ENCODE measurements around the gene HEATR1.

Gene HEATR1

DNA sequence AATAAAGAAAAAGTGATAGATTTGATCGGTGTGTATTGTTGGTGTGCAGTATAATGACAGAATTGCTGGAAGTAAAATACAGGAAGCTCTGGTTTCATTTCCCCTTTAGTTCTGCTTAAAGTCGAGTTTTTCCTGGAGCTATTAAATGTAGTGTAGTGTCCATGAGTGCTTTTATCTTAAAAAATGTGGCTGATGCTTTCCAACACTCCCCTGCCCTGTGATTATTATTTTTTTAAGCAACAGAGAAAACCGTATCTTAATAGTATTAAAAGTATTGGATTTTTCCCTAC lies 79.5 kb downstream of the HEATR1 start:
- Histone ChIP-seq H3K4me2 (ENCODE audit: low read length) (peak overlapping the region; percentile 73), H3K4me1 (ENCODE audit: low read length) (no peaks in the 10 kb centered on the region), H3K79me2 (ENCODE audit: low read length) (no peaks in the 10 kb centered on the region), H2AFZ (ENCODE audit: low read depth, low read length) (peak overlapping the region; percentile 74; the same call in 1 of the 2 replicates), H3K27ac (ENCODE audit: low read length) (no peak overlapping the region), H3K36me3 (replicated peaks; ENCODE audit: low read depth, low read length) (no peaks in the 10 kb centered on the region), H3K9ac (ENCODE audit: low read length) (peak overlapping the region; percentile 53), H3K27me3 (ENCODE audit: low read depth, low read length) (peaks cover 43% of the 10 kb centered on the region), H3K9me3 (ENCODE audit: insufficient read depth, low read length) (no peaks in the 10 kb centered on the region), H3K4me3 (ENCODE audit: low read length) (peak overlapping the region; percentile 77), H4K20me1 (ENCODE audit: insufficient read depth, low read length) (no peaks in the 10 kb centered on the region)
- no peak for TF ChIP-seq EZH2phosphoT487 (IDR thresholded peaks at IDR 0.05; ENCODE audit: low read depth)
- TF ChIP-seq, protein P1, sequence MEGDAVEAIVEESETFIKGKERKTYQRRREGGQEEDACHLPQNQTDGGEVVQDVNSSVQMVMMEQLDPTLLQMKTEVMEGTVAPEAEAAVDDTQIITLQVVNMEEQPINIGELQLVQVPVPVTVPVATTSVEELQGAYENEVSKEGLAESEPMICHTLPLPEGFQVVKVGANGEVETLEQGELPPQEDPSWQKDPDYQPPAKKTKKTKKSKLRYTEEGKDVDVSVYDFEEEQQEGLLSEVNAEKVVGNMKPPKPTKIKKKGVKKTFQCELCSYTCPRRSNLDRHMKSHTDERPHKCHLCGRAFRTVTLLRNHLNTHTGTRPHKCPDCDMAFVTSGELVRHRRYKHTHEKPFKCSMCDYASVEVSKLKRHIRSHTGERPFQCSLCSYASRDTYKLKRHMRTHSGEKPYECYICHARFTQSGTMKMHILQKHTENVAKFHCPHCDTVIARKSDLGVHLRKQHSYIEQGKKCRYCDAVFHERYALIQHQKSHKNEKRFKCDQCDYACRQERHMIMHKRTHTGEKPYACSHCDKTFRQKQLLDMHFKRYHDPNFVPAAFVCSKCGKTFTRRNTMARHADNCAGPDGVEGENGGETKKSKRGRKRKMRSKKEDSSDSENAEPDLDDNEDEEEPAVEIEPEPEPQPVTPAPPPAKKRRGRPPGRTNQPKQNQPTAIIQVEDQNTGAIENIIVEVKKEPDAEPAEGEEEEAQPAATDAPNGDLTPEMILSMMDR (IDR thresholded peaks at IDR 0.05; ENCODE audit: low read depth, low read length): no peak

DNA sequence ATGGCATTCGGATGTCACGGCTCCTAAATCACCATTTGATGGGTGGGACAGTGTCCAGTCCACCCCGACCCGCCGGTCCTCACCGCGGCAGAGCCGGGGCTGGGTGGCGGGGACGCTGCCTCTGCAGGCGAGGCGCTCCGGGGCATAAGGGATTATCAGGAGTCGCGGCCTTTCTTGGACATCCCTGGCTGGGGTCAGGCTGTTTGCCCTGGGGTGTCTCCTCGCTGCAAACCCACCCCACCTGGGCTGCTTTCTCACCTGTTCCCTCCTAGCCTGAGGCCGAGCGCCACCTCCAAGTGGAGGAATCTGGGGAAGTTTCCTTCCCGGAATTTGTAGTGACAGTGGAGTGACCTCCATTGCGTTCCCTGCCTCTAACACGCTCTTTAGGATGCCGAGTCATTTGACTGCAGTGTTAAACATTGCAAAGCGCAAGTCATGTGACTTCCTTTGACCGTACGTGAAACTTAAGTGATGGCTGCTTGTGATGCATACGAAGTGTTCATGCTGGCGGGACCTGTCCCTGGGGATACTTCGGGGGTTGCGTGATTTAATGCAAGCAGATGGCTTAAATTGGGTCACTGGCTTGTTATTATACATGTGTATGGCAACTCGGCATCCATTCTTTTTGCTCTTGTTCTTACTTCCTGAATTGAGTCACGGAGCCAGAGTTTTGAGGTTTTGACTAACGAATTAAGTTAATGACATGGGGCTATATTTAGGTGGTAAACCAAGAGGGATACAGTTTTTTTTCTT lies 80.0 kb downstream of the HEATR1 start:
- H3K27me3 ChIP-seq (ENCODE audit: low read depth, low read length): peaks cover 47% of the 10 kb centered on the region
- H3K36me3 ChIP-seq (replicated peaks; ENCODE audit: low read depth, low read length): no peaks in the 10 kb centered on the region
- H4K20me1 ChIP-seq (ENCODE audit: insufficient read depth, low read length): no peaks in the 10 kb centered on the region
- H3K4me3 ChIP-seq (ENCODE audit: low read length): peak overlapping the region; percentile 77
- H2AFZ ChIP-seq (ENCODE audit: low read depth, low read length): peak overlapping the region; percentile 74
- H3K9me3 ChIP-seq (ENCODE audit: insufficient read depth, low read length): no peaks in the 10 kb centered on the region
- H3K27ac ChIP-seq (ENCODE audit: low read length): no peak overlapping the region
- H3K4me2 ChIP-seq (ENCODE audit: low read length): peak overlapping the region; percentile 73
- H3K9ac ChIP-seq (ENCODE audit: low read length): peak overlapping the region; percentile 53
- no peaks in the 10 kb centered on the region for H3K79me2 ChIP-seq (ENCODE audit: low read length)
- TF ChIP-seq, protein P1 (IDR thresholded peaks at IDR 0.05; ENCODE audit: low read depth, low read length): no peak
- TF ChIP-seq EZH2phosphoT487 (IDR thresholded peaks at IDR 0.05; ENCODE audit: low read depth): no peak
- no peaks in the 10 kb centered on the region for H3K4me1 ChIP-seq (ENCODE audit: low read length)

DNA sequence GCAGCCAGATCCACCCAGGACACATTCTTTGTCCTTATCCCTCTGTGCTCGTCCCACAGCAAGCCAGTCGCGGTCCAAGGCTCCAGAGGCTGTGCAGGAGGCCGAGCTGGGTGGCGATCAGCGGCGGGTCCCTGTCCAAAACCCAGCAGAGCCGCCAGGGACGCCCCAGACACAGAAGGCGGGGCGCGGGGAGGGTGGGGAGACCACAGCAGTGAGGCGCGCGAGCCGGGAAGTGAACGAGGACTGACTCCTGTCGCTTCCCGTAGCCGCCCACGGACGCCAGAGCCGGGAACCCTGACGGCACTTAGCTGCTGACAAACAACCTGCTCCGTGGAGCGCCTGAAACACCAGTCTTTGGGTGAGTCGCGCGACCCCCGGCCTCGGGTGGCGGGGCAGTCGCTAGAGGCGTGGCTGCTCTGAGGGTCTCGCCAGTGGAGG lies 80.6 kb downstream of the HEATR1 start, which contains the start of gene LGALS8:
Gene LGALS8, plus strand, starts transcription at position 279 of the 438 bp plus-strand sequence. CDS start 2,089 bp downstream, outside the sequence.
- Histone ChIP-seq H3K9ac (ENCODE audit: low read length) (peak within 1 kb of the TSS; percentile 53), H4K20me1 (ENCODE audit: insufficient read depth, low read length) (no peaks in the 10 kb centered on the region), H3K79me2 (ENCODE audit: low read length) (no peaks in the 10 kb centered on the region), H3K4me3 (ENCODE audit: low read length) (peak within 1 kb of the TSS; percentile 77), H3K4me1 (ENCODE audit: low read length) (no peaks in the 10 kb centered on the region), H3K9me3 (ENCODE audit: insufficient read depth, low read length) (no peaks in the 10 kb centered on the region), H2AFZ (ENCODE audit: low read depth, low read length) (peak within 1 kb of the TSS; percentile 85), H3K4me2 (ENCODE audit: low read length) (peak within 1 kb of the TSS; percentile 73), H3K27ac (ENCODE audit: low read length) (no peak within 1 kb of the TSS), H3K36me3 (replicated peaks; ENCODE audit: low read depth, low read length) (no peaks in the 10 kb centered on the region), H3K27me3 (ENCODE audit: low read depth, low read length) (peaks cover 52% of the 10 kb centered on the region)
- TF ChIP-seq, protein P1 (IDR thresholded peaks at IDR 0.05; ENCODE audit: low read depth, low read length): no peak
- TF ChIP-seq EZH2phosphoT487 (IDR thresholded peaks at IDR 0.05; ENCODE audit: low read depth): no peak

DNA sequence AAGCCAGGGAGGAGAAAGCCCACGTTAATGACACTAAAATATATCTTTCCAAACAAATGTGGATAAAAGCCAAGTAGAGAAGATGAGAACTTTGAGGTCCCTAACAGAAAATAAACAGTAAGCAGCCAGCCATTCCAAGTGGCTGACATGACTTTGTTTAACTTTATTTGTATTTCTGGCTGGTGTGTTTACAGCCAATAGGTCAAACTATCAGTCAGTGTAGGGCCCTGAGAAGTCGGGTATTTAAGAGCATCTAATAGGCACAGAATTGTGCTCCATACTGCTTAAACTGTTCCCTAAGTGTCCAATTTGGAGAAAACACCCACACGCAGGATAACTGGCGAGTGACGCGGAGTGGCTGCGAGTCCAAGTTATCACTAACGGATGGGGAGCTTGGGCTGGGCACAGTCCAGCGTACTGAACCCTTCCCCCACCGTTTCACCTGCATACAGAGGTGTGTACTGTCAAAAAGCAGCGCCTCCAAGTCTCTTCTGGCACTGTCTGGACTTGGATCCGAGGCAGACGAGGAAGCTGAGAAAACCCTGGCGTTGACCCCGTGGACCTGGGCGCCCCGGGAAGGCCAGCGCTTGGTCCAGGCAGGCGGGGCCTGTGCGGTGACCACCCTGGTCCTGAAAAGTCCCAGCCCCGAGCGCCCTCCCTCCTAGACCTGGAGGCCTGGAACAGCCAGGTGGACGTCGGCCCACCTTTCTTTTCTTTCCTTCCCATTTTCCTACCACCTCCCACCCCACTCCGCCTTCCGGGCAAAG lies 81.2 kb downstream of the HEATR1 start:
- Histone ChIP-seq H2AFZ (ENCODE audit: low read depth, low read length) (peak overlapping the region; percentile 85; the same call in 1 of the 2 replicates), H3K4me1 (ENCODE audit: low read length) (no peaks in the 10 kb centered on the region), H3K4me3 (ENCODE audit: low read length) (peak overlapping the region; percentile 77), H4K20me1 (ENCODE audit: insufficient read depth, low read length) (no peaks in the 10 kb centered on the region), H3K27ac (ENCODE audit: low read length) (no peak overlapping the region), H3K9ac (ENCODE audit: low read length) (peak overlapping the region; percentile 53; the same call in 1 of the 2 replicates), H3K79me2 (ENCODE audit: low read length) (no peaks in the 10 kb centered on the region), H3K4me2 (ENCODE audit: low read length) (peak overlapping the region; percentile 73), H3K36me3 (replicated peaks; ENCODE audit: low read depth, low read length) (no peaks in the 10 kb centered on the region), H3K9me3 (ENCODE audit: insufficient read depth, low read length) (no peaks in the 10 kb centered on the region), H3K27me3 (ENCODE audit: low read depth, low read length) (peaks cover 58% of the 10 kb centered on the region)
- TF ChIP-seq, protein P1 (IDR thresholded peaks at IDR 0.05; ENCODE audit: low read depth, low read length): no peak
- no peak for TF ChIP-seq EZH2phosphoT487 (IDR thresholded peaks at IDR 0.05; ENCODE audit: low read depth)

Data from OCI-LY3 (cell line).